Measurements from ENCODE around the gene TRAF2.

Gene TRAF2

GRCh38 chr9:136928591-136928990 is 42.3 kb downstream of the TRAF2 start:
- no peaks in the 10 kb centered on the region for H3K4me1 ChIP-seq (ENCODE audit: control insufficient read depth, low read depth, low read length)
- WGBS (ENCODE audit: extremely low coverage, insufficient coverage, low lambda C conversion rate): no CpG with 5 or more reads among the region's 9 CpGs
- no peak overlapping the region for H3K9ac ChIP-seq (ENCODE audit: low read length)
- H3K27ac ChIP-seq (ENCODE audit: low read depth, low read length): no peak overlapping the region
- H4K5ac ChIP-seq (ENCODE audit: low read length): no peak overlapping the region
- no peaks in the 10 kb centered on the region for H3K79me2 ChIP-seq (ENCODE audit: control insufficient read depth, insufficient read depth, low read length)
- H3K36me3 ChIP-seq (ENCODE audit: control insufficient read depth, insufficient read depth, low read length): peaks cover 6% of the 10 kb centered on the region
- H3K4ac ChIP-seq (ENCODE audit: low read depth, low read length): no peak overlapping the region
- H2AK5ac ChIP-seq (ENCODE audit: low read length): no peak overlapping the region
- H3K23ac ChIP-seq (ENCODE audit: low read length): no peak overlapping the region
- no peaks in the 10 kb centered on the region for H3K79me1 ChIP-seq (ENCODE audit: low read length)
- H3K4me2 ChIP-seq (ENCODE audit: low read length): no peak overlapping the region
- H2BK120ac ChIP-seq (ENCODE audit: low read depth, low read length): no peak overlapping the region
- no peak overlapping the region for H3K18ac ChIP-seq (ENCODE audit: low read length)
- H3K4me3 ChIP-seq (ENCODE audit: low read length): no peak overlapping the region
- no peak overlapping the region for H2BK15ac ChIP-seq (replicated peaks; ENCODE audit: low read depth)
- H3K27me3 ChIP-seq (ENCODE audit: insufficient read depth, low read length, poor library complexity): no peaks in the 10 kb centered on the region
- no peak for DNase-seq
- no peak overlapping the region for H3K56ac ChIP-seq (ENCODE audit: low read length)
- H4K8ac ChIP-seq (ENCODE audit: low read depth, low read length): no peak overlapping the region
- no peak overlapping the region for H2BK5ac ChIP-seq (ENCODE audit: low read length)

- Histone ChIP-seq H3K4me1 (ENCODE audit: control insufficient read depth, low read depth, low read length) (no peaks in the 10 kb centered on the region), H2BK15ac (replicated peaks; ENCODE audit: low read depth) (no peak overlapping the region), H3K36me3 (ENCODE audit: control insufficient read depth, insufficient read depth, low read length) (peaks cover 6% of the 10 kb centered on the region), H2BK5ac (ENCODE audit: low read length) (no peak overlapping the region), H4K8ac (ENCODE audit: low read depth, low read length) (no peak overlapping the region), H3K79me1 (ENCODE audit: low read length) (no peaks in the 10 kb centered on the region), H3K56ac (ENCODE audit: low read length) (no peak overlapping the region), H3K4me3 (ENCODE audit: low read length) (no peak overlapping the region), H2BK120ac (ENCODE audit: low read depth, low read length) (no peak overlapping the region), H3K4me2 (ENCODE audit: low read length) (no peak overlapping the region), H3K18ac (ENCODE audit: low read length) (no peak overlapping the region), H3K79me2 (ENCODE audit: control insufficient read depth, insufficient read depth, low read length) (no peaks in the 10 kb centered on the region), H3K27me3 (ENCODE audit: insufficient read depth, low read length, poor library complexity) (no peaks in the 10 kb centered on the region), H4K5ac (ENCODE audit: low read length) (no peak overlapping the region), H2AK5ac (ENCODE audit: low read length) (no peak overlapping the region), H3K4ac (ENCODE audit: low read depth, low read length) (no peak overlapping the region), H3K23ac (ENCODE audit: low read length) (no peak overlapping the region), H3K9ac (ENCODE audit: low read length) (no peak overlapping the region), H3K27ac (ENCODE audit: low read depth, low read length) (no peak overlapping the region)
- WGBS (ENCODE audit: extremely low coverage, insufficient coverage, low lambda C conversion rate): no CpG with 5 or more reads among the region's 4 CpGs
- DNase-seq: no peak
Measured at GRCh38 chr9:136930014-136930413, 43.7 kb downstream of the TRAF2 start.

- H3K4me2 ChIP-seq (ENCODE audit: low read length): no peak overlapping the region
- peaks cover 6% of the 10 kb centered on the region for H3K36me3 ChIP-seq (ENCODE audit: control insufficient read depth, insufficient read depth, low read length)
- H3K79me2 ChIP-seq (ENCODE audit: control insufficient read depth, insufficient read depth, low read length): no peaks in the 10 kb centered on the region
- no peak overlapping the region for H2AK5ac ChIP-seq (ENCODE audit: low read length)
- H3K23ac ChIP-seq (ENCODE audit: low read length): no peak overlapping the region
- no peak overlapping the region for H4K5ac ChIP-seq (ENCODE audit: low read length)
- no peak overlapping the region for H2BK120ac ChIP-seq (ENCODE audit: low read depth, low read length)
- H3K27me3 ChIP-seq (ENCODE audit: insufficient read depth, low read length, poor library complexity): no peaks in the 10 kb centered on the region
- no peak overlapping the region for H3K9ac ChIP-seq (ENCODE audit: low read length)
- no peak overlapping the region for H3K4ac ChIP-seq (ENCODE audit: low read depth, low read length)
- no peak overlapping the region for H3K18ac ChIP-seq (ENCODE audit: low read length)
- WGBS (ENCODE audit: extremely low coverage, insufficient coverage, low lambda C conversion rate): no CpG with 5 or more reads among the region's 2 CpGs
- no peak overlapping the region for H3K56ac ChIP-seq (ENCODE audit: low read length)
- no peak overlapping the region for H3K4me3 ChIP-seq (ENCODE audit: low read length)
- H2BK15ac ChIP-seq (replicated peaks; ENCODE audit: low read depth): no peak overlapping the region
- DNase-seq: no peak
- H3K79me1 ChIP-seq (ENCODE audit: low read length): no peaks in the 10 kb centered on the region
- no peaks in the 10 kb centered on the region for H3K4me1 ChIP-seq (ENCODE audit: control insufficient read depth, low read depth, low read length)
- no peak overlapping the region for H2BK5ac ChIP-seq (ENCODE audit: low read length)
- H3K27ac ChIP-seq (ENCODE audit: low read depth, low read length): no peak overlapping the region
- no peak overlapping the region for H4K8ac ChIP-seq (ENCODE audit: low read depth, low read length)
Measured at GRCh38 chr9:136931611-136932130, 45.4 kb downstream of the TRAF2 start.

- no peak overlapping the region for H3K9ac ChIP-seq (ENCODE audit: low read length)
- H3K18ac ChIP-seq (ENCODE audit: low read length): no peak overlapping the region
- peaks cover 4% of the 10 kb centered on the region for H3K36me3 ChIP-seq (ENCODE audit: control insufficient read depth, insufficient read depth, low read length)
- no peak overlapping the region for H3K4me2 ChIP-seq (ENCODE audit: low read length)
- H2BK120ac ChIP-seq (ENCODE audit: low read depth, low read length): no peak overlapping the region
- H2BK5ac ChIP-seq (ENCODE audit: low read length): no peak overlapping the region
- H3K27ac ChIP-seq (ENCODE audit: low read depth, low read length): no peak overlapping the region
- no peak overlapping the region for H3K4me3 ChIP-seq (ENCODE audit: low read length)
- H3K79me2 ChIP-seq (ENCODE audit: control insufficient read depth, insufficient read depth, low read length): no peaks in the 10 kb centered on the region
- H2AK5ac ChIP-seq (ENCODE audit: low read length): no peak overlapping the region
- no peak overlapping the region for H2BK15ac ChIP-seq (replicated peaks; ENCODE audit: low read depth)
- H3K4ac ChIP-seq (ENCODE audit: low read depth, low read length): no peak overlapping the region
- H4K8ac ChIP-seq (ENCODE audit: low read depth, low read length): no peak overlapping the region
- H3K27me3 ChIP-seq (ENCODE audit: insufficient read depth, low read length, poor library complexity): no peaks in the 10 kb centered on the region
- no peak overlapping the region for H3K56ac ChIP-seq (ENCODE audit: low read length)
- no CpG with 5 or more reads among the region's 3 CpGs for WGBS (ENCODE audit: extremely low coverage, insufficient coverage, low lambda C conversion rate)
- H3K79me1 ChIP-seq (ENCODE audit: low read length): no peaks in the 10 kb centered on the region
- no peak for DNase-seq
- H4K5ac ChIP-seq (ENCODE audit: low read length): no peak overlapping the region
- no peaks in the 10 kb centered on the region for H3K4me1 ChIP-seq (ENCODE audit: control insufficient read depth, low read depth, low read length)
- H3K23ac ChIP-seq (ENCODE audit: low read length): no peak overlapping the region
Measured at GRCh38 chr9:136934277-136934676, 48.0 kb downstream of the TRAF2 start.

- H3K79me2 ChIP-seq (ENCODE audit: control insufficient read depth, insufficient read depth, low read length): no peaks in the 10 kb centered on the region
- H2BK15ac ChIP-seq (replicated peaks; ENCODE audit: low read depth): no peak overlapping the region
- no peaks in the 10 kb centered on the region for H3K79me1 ChIP-seq (ENCODE audit: low read length)
- H2BK5ac ChIP-seq (ENCODE audit: low read length): no peak overlapping the region
- H3K9ac ChIP-seq (ENCODE audit: low read length): no peak overlapping the region
- no peak overlapping the region for H3K4ac ChIP-seq (ENCODE audit: low read depth, low read length)
- H3K23ac ChIP-seq (ENCODE audit: low read length): no peak overlapping the region
- WGBS (ENCODE audit: extremely low coverage, insufficient coverage, low lambda C conversion rate): no CpG with 5 or more reads among the region's 3 CpGs
- no peak overlapping the region for H2AK5ac ChIP-seq (ENCODE audit: low read length)
- H3K27ac ChIP-seq (ENCODE audit: low read depth, low read length): no peak overlapping the region
- H2BK120ac ChIP-seq (ENCODE audit: low read depth, low read length): no peak overlapping the region
- no peak overlapping the region for H4K5ac ChIP-seq (ENCODE audit: low read length)
- peaks cover 7% of the 10 kb centered on the region for H3K36me3 ChIP-seq (ENCODE audit: control insufficient read depth, insufficient read depth, low read length)
- H3K56ac ChIP-seq (ENCODE audit: low read length): no peak overlapping the region
- no peak overlapping the region for H3K4me2 ChIP-seq (ENCODE audit: low read length)
- no peak for DNase-seq
- H3K18ac ChIP-seq (ENCODE audit: low read length): no peak overlapping the region
- H3K27me3 ChIP-seq (ENCODE audit: insufficient read depth, low read length, poor library complexity): no peaks in the 10 kb centered on the region
- no peak overlapping the region for H3K4me3 ChIP-seq (ENCODE audit: low read length)
- no peaks in the 10 kb centered on the region for H3K4me1 ChIP-seq (ENCODE audit: control insufficient read depth, low read depth, low read length)
- H4K8ac ChIP-seq (ENCODE audit: low read depth, low read length): no peak overlapping the region
Measured at GRCh38 chr9:136935651-136936050, 49.3 kb downstream of the TRAF2 start.

- Histone ChIP-seq H3K36me3 (ENCODE audit: control insufficient read depth, insufficient read depth, low read length) (peaks cover 9% of the 10 kb centered on the region), H3K27ac (ENCODE audit: low read depth, low read length) (no peak overlapping the region), H2BK5ac (ENCODE audit: low read length) (no peak overlapping the region), H2BK15ac (replicated peaks; ENCODE audit: low read depth) (no peak overlapping the region), H4K5ac (ENCODE audit: low read length) (no peak overlapping the region), H3K9ac (ENCODE audit: low read length) (no peak overlapping the region), H3K27me3 (ENCODE audit: insufficient read depth, low read length, poor library complexity) (no peaks in the 10 kb centered on the region), H3K23ac (ENCODE audit: low read length) (no peak overlapping the region), H3K4me1 (ENCODE audit: control insufficient read depth, low read depth, low read length) (no peaks in the 10 kb centered on the region), H3K79me2 (ENCODE audit: control insufficient read depth, insufficient read depth, low read length) (no peaks in the 10 kb centered on the region), H3K79me1 (ENCODE audit: low read length) (no peaks in the 10 kb centered on the region), H3K56ac (ENCODE audit: low read length) (no peak overlapping the region), H3K4me3 (ENCODE audit: low read length) (no peak overlapping the region), H3K18ac (ENCODE audit: low read length) (no peak overlapping the region), H2BK120ac (ENCODE audit: low read depth, low read length) (no peak overlapping the region), H4K8ac (ENCODE audit: low read depth, low read length) (no peak overlapping the region), H2AK5ac (ENCODE audit: low read length) (no peak overlapping the region), H3K4me2 (ENCODE audit: low read length) (no peak overlapping the region), H3K4ac (ENCODE audit: low read depth, low read length) (no peak overlapping the region)
- no peak for DNase-seq
- WGBS (ENCODE audit: extremely low coverage, insufficient coverage, low lambda C conversion rate): no CpG with 5 or more reads among the region's 8 CpGs
Measured at GRCh38 chr9:136936645-136937170, 50.4 kb downstream of the TRAF2 start.

All from mesendoderm (in vitro differentiated cells).